NCI-H1436 treated with DMSO at 0.1 percent for 48 hours (cell line): ENCODE results near the gene IFRD2.
"Not testable (repeated sequence)": the region's sequence is repeated elsewhere in the genome, so short reads cannot be mapped to it uniquely, and the experiment has no call there.

Experiments used
- DNase-seq: peaks from one replicate; lab custom pipeline; 2025; lab: John Stamatoyannopoulos, UW

Gene IFRD2

GRCh38 chr3:50286322-50287227 lies 5.7 kb downstream of the IFRD2 start:
- no peak for DNase-seq

GRCh38 chr3:50284121-50284520 lies 8.1 kb downstream of the IFRD2 start:
- DNase-seq = not testable (repeated sequence)

GRCh38 chr3:50279255-50280016 lies 12.8 kb downstream of the IFRD2 start:
- DNase-seq = no peak

- DNase-seq = no peak
Measured at GRCh38 chr3:50278880-50279224, 13.4 kb downstream of the IFRD2 start, which contains the start of gene LSMEM2. TSS of gene LSMEM2 (plus strand) at chr3:50279087. CDS start at chr3:50279114, 27 bp downstream.

GRCh38 chr3:50278123-50278879 lies 13.9 kb downstream of the IFRD2 start:
- DNase-seq = no peak

- no peak for DNase-seq
Measured at GRCh38 chr3:50276762-50277101, 15.5 kb downstream of the IFRD2 start.

- DNase-seq = no peak
Measured at GRCh38 chr3:50275996-50276761, 16.1 kb downstream of the IFRD2 start.

- DNase-seq = no peak
Measured at GRCh38 chr3:50275141-50275995, 16.9 kb downstream of the IFRD2 start.

GRCh38 chr3:50274371-50275104 lies 17.7 kb downstream of the IFRD2 start:
- DNase-seq = no peak

GRCh38 chr3:50273689-50274065 lies 18.6 kb downstream of the IFRD2 start:
- DNase-seq = no peak

- no peak for DNase-seq
Measured at GRCh38 chr3:50272911-50273688, 19.1 kb downstream of the IFRD2 start.

- DNase-seq = not testable (repeated sequence)
Measured at GRCh38 chr3:50272538-50272910, 19.7 kb downstream of the IFRD2 start.

- DNase-seq = no peak
Measured at GRCh38 chr3:50271314-50271936, 20.8 kb downstream of the IFRD2 start.

- no peak for DNase-seq
Measured at GRCh38 chr3:50270422-50271224, 21.6 kb downstream of the IFRD2 start.

- DNase-seq = no peak
Measured at GRCh38 chr3:50269977-50270413, 22.2 kb downstream of the IFRD2 start.

- no peak for DNase-seq
Measured at GRCh38 chr3:50269460-50269859, 22.8 kb downstream of the IFRD2 start.

- DNase-seq = no peak
Measured at GRCh38 chr3:50268703-50269451, 23.4 kb downstream of the IFRD2 start, which contains the start of gene SEMA3B. TSS of gene SEMA3B (plus strand) at chr3:50269147. CDS start at chr3:50269241, 94 bp downstream.
